Inflammatory macrophage (primary cell): ENCODE data around the gene C2orf76.

Experiments used
- DNase-seq, 2 donors: peaks; one replicate each; pipeline ENCODE4 v3.0.0-alpha.2; 2020 to 2022

C2orf76 gene

DNA sequence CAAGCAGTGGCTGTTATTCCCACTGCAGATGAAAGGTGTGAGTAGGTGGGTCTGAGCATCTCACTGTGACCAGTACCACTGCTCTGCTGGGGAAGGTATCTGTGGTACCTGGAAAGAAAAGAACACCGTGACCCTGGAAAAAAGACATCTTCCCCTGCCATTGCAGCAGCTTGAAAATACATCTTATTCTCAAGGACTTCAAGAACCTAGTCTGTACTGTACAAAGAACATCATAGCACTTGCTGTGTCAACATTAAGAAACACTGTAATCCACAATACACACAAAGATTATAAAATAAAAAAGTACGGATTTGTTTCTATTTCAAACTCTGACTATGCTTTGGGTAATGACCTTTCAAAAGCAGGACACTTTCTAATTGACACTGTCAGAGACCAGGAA lies 28.9 kb downstream of the C2orf76 start:
- DNase-seq: no peak

DNA sequence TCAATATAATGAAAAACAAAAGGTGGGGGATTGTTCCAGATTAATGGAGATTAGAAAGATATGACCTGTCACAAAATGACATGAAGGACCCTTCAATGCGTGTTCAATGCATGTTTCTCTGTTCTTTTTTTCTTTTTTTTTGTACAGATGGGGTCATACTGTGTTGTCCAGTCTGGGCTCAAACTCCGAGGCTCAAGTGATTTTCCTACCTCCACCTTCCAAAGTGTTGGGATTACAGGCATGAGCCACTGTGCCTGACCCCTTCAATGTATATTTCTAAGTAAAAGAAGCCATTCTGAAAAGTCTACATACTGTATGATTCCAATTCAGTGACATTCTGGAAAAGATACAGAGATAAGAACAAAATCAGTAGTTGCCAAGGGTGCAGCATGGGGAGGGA lies 32.8 kb downstream of the C2orf76 start:
- no peak for DNase-seq

DNA sequence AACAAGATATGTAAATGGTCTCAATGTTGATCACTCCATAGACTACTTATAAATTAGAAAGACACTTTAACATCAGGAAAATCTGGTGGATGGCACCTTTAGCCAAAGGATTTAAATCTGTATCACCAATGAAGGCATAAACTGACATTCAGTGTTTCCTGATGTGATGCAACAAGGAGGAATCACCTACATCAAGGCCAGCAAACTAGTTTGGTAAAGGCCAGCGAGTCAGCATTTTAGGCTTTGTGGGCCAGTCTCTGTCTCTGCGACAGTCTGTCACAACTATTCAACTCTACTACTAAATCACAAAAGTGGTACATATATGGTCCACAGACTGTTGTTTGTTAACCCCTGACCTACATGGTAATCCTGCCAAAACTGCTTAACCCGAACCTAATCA lies 33.3 kb downstream of the C2orf76 start:
- no peak for DNase-seq

DNA sequence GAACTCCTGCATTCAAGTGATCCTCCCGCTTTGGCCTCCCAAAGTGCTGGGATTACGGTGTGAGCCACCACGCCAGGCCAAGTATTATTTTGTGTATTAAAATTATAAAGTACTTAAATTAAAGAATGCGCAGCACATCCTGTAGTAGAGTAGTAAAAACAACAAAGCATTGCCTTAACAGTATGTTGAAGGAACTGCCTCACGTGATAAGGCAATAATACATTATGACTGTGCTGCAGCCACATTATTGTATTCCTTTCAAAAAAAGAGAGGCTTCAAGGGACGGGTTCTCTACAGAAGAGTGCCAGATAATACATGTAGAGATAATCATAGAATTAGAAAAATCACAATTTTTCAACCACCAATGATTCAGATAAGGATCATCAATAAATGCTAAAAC lies 33.7 kb downstream of the C2orf76 start:
- DNase-seq: no peak

DNA sequence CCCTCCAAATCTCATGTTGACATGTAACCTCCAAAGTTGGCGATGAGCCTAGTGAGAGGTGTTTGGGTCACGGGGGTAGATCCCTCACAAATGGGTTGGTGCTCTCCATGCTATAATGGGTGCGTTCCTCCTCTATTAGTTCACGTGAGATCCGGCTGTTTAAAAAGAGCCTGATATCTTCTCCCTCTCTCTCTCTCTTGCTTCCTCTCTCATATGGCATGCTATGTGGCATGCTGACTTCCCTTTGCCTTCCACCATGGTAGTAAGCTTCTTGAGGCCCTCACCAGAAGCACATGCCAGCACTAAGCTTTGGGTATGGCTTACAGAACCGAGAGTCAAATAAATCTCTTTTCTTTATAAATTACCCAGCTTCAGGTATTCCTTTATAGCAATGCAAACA lies 39.2 kb downstream of the C2orf76 start:
- no peak for DNase-seq

DNA sequence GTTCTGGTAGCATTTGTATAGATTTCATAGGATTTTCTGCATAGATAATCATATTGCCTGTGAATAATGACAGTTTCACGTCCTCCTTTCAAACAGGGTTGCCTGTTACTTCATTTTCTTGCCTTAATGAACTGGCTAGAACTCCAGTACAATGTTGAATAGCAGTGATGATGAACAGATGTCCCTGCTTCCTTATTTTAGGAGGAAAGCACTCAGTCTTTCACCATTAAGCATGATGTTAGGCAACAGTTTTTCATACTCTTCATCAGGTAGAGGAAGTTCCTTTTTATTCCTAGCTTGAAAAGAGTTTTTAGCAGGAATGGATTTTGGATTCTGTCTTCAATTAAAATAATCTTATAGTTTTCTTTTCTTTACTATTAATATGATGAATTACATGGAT lies 39.7 kb downstream of the C2orf76 start:
- peak; percentile 63 to 83 for DNase-seq

GRCh38 chr2:119324685-119325270 lies 41.9 kb downstream of the C2orf76 start:
- DNase-seq: no peak

- no peak for DNase-seq
Observed at GRCh38 chr2:119323459-119323858, 43.2 kb downstream of the C2orf76 start.

DNA sequence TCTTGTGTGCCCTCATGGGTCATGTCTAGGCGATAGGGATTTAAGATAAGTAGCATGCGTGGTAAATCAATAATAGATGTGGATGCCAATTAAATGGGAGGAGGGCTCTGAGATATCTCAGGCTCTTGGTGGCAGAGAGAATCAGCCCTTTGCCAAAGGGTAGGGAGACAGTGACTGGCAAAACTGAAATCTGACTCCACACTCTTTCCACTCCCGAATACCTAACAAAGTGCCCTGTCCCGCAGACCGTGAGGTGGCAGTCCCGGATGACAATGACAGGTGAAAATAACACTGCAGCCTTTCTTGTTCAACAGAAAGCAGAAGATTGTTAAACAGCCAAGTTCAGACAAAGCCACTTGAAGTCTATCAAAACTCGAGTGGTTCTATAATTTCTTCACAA lies 47.0 kb downstream of the C2orf76 start:
- DNase-seq: no peak

DNA sequence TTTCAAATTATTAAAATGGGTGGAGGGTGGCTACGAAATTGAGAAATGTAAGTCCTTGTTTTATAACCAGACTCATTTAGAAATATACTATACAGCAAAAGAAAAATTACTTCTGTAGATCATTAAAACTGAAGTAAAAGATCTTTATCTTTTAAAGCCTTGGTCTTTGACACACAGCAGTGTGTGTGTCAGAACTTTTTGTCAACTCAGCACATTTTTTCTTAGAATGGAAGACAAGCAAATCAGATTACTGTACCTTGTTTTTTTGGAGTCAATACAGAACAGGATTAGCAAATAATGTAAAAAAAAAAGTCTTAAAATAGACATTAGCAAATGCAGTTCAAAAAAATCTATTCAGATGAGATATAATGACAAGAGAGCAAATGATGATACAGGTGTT lies 49.1 kb downstream of the C2orf76 start:
- DNase-seq: no peak

DNA sequence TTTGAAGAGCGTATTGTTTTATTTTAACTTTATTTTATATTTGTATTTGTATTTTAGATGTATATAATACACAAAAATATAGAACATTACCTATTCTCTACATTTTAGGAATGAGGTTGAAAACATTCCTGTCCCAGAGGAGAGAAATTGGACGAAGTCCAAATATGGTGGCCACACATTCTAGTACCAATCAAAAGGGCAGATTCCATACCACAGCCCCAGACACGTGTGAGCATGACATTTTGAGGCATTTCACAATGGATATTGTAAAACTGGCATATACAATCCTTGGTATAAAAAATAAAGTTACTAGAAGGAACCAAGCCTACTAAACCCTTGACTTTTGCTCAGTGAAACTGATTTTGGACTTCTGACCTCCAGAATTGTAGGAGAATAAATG lies 50.6 kb downstream of the C2orf76 start:
- DNase-seq: no peak

- no peak for DNase-seq
Observed at GRCh38 chr2:119315241-119315925, 51.3 kb downstream of the C2orf76 start.

DNA sequence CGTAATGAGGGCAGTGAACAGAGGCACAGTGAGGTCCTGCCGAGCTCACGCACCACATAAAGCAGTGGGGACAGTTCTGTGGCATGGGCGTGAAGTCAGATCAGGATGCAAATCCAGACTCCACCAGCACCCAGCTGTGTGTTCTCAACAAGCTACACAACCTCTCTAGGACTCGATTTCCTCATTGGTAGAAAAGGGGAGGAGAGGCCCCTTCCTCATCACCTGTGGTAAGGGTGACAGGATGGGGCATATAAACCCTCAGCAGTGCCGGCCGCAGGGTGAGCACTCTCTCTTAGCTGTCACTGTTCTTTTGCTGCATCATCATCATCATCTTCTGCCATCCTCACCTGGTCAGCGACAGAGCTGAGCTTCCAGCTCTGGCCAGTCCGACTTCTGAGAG lies 54.8 kb downstream of the C2orf76 start:
- no peak for DNase-seq

GRCh38 chr2:119311371-119311770 lies 55.3 kb downstream of the C2orf76 start:
- DNase-seq: no peak

- no peak for DNase-seq
Observed at GRCh38 chr2:119308793-119309330, 57.8 kb downstream of the C2orf76 start.

GRCh38 chr2:119307419-119308140 lies 59.1 kb downstream of the C2orf76 start:
- DNase-seq: no peak

- DNase-seq: no peak
Observed at GRCh38 chr2:119306196-119306590, 60.4 kb downstream of the C2orf76 start.

- no peak for DNase-seq
Observed at GRCh38 chr2:119305497-119306195, 61.0 kb downstream of the C2orf76 start.

- DNase-seq: no peak
Observed at GRCh38 chr2:119304847-119305246, 61.8 kb downstream of the C2orf76 start.

DNA sequence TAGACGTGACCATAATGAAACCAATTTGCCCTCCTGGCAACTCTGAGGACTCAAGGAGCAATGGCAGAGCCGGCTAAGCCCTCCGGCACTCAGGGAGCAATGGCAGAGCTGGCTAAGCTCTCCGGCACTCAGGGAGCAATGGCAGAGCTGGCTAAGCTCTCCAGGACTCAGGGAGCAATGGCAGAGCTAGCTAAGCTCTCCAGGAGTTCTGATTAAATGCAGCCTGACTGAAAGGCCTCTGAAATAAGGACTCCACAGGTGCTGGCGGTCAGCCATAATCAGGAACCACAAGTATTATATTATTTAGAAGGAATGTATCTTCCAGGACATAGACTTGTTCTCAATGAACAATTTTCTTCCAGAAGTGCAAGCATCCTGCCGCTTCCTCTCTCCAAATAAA lies 65.2 kb downstream of the C2orf76 start:
- DNase-seq: no peak

DNA sequence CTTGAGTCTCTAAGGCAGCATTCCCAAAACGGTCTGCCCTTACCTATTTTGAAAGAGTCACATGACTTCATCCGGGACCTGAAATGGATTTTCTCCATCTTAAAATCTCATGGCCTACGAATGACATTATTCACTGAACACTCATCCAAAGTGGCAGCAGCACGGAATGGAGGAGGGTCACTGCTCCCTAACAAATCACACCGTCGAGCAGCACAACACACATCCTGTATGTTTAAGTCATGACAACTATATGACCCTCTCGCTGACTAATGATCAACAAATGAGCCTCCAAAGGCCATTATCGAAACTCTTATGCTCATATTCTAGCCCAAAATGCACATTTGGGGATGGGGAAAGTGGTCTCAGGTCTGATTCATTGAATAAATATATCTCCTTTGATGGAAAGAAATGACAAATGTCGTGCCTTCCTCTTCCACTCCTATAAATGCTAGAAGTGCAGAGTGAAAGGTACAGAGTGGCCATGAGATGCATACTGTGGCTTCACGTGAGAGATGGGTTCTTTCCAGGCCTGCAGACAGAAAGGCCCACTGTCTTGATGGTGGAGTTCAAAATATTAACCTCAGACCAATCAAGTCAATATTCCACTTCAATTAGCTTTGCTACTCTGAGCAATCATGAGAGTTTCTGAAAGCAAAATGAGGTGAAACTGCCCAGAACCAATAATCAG lies 70.8 kb downstream of the C2orf76 start:
- no peak for DNase-seq

DNA sequence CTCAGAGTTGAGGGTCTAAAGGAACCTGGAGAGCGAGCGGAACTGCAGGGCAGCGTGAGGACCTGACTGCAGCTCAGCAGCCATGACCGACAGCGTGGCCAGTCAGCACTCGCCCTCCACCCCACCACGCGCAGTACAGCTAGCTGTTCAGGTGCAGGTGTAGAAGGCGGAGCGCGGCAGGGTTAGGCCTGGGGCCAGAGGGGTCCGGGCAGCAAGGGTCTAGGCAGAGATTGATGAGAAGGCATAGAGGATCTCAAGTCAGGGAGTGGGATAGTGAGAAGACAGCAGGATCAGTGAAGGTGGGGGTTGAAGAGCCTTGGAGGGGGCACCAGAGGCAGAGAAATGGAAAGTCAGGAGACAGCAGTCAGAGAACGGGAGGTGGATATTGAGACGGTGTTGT lies 72.0 kb downstream of the C2orf76 start:
- DNase-seq: no peak

GRCh38 chr2:119293900-119294299 lies 72.7 kb downstream of the C2orf76 start:
- no peak for DNase-seq
